DOHH2 (cell line): ENCODE data around the gene ADCY10.
"Not testable (repeated sequence)": the region's sequence is repeated elsewhere in the genome, so short reads cannot be mapped to it uniquely, and the experiment has no call there.

Experiments used
- H3F3A ChIP-seq: fragments of 200-600 bp; sonication (generic), shearing (Covaris generic); 2 replicates; pipeline ENCODE4 v1.6.0; 2016; ENCODE audit warnings: antibody characterized with exemption, mild to moderate bottlenecking; ENCODE audit not compliant: control insufficient read depth, insufficient read depth
- H3K27ac ChIP-seq: fragments of 200-600 bp; sonication (generic); 2 replicates; pipeline ENCODE4 v1.5.1; 2014; ENCODE audit warnings: low read depth, mild to moderate bottlenecking, low read length, moderate library complexity
- H3K27me3 ChIP-seq: fragments of 200-600 bp; sonication (generic); 2 replicates; pipeline ENCODE4 v1.6.1; 2014; ENCODE audit warnings: mild to moderate bottlenecking, low read length, mixed read lengths; ENCODE audit not compliant: control insufficient read depth
- H3K36me3 ChIP-seq: fragments of 200-600 bp; sonication (generic); 2 replicates; pipeline ENCODE4 v1.6.1; 2014; ENCODE audit warnings: mild to moderate bottlenecking, low read length, moderate library complexity, mixed read lengths; ENCODE audit not compliant: control insufficient read depth
- H3K4me1 ChIP-seq: fragments of 200-600 bp; sonication (generic); 2 replicates; pipeline ENCODE4 v1.6.1; 2014; ENCODE audit warnings: mild to moderate bottlenecking, low read length, mixed read lengths; ENCODE audit not compliant: control insufficient read depth
- H3K4me2 ChIP-seq: fragments of 200-600 bp; sonication (generic); 2 replicates; pipeline ENCODE4 v1.6.0; 2014; ENCODE audit warnings: mild to moderate bottlenecking, low read length, moderate library complexity
- H3K4me3 ChIP-seq: fragments of 200-600 bp; sonication (generic); 2 replicates; pipeline ENCODE4 v1.5.1; 2014; ENCODE audit warnings: mild to moderate bottlenecking, low read length, mixed read lengths
- H3K79me2 ChIP-seq: fragments of 200-600 bp; sonication (generic); 2 replicates; pipeline ENCODE4 v1.6.1; 2014; ENCODE audit warnings: mild to moderate bottlenecking, low read length, mixed read lengths; ENCODE audit not compliant: control insufficient read depth
- H3K9me2 ChIP-seq: fragments of 200-600 bp; sonication (generic); replicated peaks from 2 replicates; pipeline ENCODE4 v1.6.1; 2014; ENCODE audit warnings: mild to moderate bottlenecking, low read length, mixed read lengths; ENCODE audit not compliant: control insufficient read depth
- H3K9me3 ChIP-seq: fragments of 200-600 bp; sonication (generic); 2 replicates; pipeline ENCODE4 v1.6.1; 2014; ENCODE audit warnings: antibody characterized with exemption, low read length, mixed read lengths; ENCODE audit not compliant: control insufficient read depth, insufficient read depth
- H4K20me1 ChIP-seq: fragments of 200-600 bp; sonication (generic); 2 replicates; pipeline ENCODE4 v1.6.0; 2014; ENCODE audit warnings: low read depth, mild to moderate bottlenecking, antibody characterized with exemption, low read length, moderate library complexity; ENCODE audit not compliant: control insufficient read depth, insufficient read depth
- EZH2phosphoT487 ChIP-seq: fragments of 200-600 bp; sonication (generic); IDR thresholded peaks from 2 replicates; pipeline ENCODE4 v1.6.1; 2017; ENCODE audit warnings: borderline replicate concordance, mild to moderate bottlenecking, antibody characterized with exemption, low read length, moderate library complexity, mixed read lengths
- TF ChIP-seq, protein P1 (sequence below): fragments of 200-600 bp; sonication (generic); IDR thresholded peaks from one replicate; pipeline ENCODE4 v1.5.1; 2014; ENCODE audit warnings: antibody characterized with exemption, mild to moderate bottlenecking, low read depth, low read length; ENCODE audit not compliant: poor library complexity, severe bottlenecking

The ADCY10 gene

DNA sequence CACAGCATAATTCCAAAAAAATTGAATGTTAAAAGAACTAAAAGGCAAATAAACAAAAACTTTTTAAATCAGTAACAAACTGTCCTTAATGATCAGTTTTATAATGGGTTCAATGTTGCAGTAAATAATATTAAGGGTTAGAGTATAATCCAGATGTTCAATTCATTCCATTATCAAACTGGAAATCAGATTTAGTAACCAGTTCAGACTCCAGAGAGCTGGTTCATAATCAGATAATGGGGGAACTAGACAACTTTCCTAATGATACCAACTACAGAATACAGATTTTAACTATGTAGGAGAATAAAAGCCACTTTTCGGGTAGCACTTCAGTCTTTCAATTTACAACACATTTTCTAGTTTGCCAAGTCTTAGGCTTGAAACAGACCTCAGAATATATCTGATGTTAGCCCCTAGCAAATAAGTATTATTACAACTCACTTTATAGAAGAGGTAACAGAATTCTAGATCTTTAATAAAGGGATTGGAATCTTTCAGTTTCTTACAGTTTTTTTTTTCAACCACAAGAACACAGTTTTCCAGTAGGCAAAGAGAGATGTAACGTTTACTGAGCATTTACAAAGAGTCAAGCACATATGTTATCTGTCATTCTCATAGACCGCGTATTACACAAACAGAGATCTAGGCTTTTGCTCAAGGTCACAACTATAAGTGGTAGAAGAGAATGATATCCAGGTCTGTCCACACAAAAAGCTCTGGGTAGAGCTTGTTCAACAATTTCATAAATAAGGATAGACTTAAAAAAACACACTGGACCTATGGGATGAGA is 20.7 kb upstream of the ADCY10 start:
- Histone ChIP-seq H3K36me3 (peaks cover 6% of the 10 kb centered on the region; the same call in 1 of the 2 replicates), H3F3A (no peaks in the 10 kb centered on the region), H3K9me3 (no peaks in the 10 kb centered on the region), H3K4me1 (peaks cover 45% of the 10 kb centered on the region), H3K4me3 (peak overlapping the region; percentile 87), H3K4me2 (peak overlapping the region; percentile 85), H3K27me3 (no peaks in the 10 kb centered on the region), H3K27ac (peak overlapping the region; percentile 55), H3K79me2 (peaks cover 83% of the 10 kb centered on the region), H4K20me1 (no peaks in the 10 kb centered on the region), H3K9me2 (no peaks in the 10 kb centered on the region)
- TF ChIP-seq, protein P1, sequence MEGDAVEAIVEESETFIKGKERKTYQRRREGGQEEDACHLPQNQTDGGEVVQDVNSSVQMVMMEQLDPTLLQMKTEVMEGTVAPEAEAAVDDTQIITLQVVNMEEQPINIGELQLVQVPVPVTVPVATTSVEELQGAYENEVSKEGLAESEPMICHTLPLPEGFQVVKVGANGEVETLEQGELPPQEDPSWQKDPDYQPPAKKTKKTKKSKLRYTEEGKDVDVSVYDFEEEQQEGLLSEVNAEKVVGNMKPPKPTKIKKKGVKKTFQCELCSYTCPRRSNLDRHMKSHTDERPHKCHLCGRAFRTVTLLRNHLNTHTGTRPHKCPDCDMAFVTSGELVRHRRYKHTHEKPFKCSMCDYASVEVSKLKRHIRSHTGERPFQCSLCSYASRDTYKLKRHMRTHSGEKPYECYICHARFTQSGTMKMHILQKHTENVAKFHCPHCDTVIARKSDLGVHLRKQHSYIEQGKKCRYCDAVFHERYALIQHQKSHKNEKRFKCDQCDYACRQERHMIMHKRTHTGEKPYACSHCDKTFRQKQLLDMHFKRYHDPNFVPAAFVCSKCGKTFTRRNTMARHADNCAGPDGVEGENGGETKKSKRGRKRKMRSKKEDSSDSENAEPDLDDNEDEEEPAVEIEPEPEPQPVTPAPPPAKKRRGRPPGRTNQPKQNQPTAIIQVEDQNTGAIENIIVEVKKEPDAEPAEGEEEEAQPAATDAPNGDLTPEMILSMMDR: no peak
- TF ChIP-seq EZH2phosphoT487: no peak

DNA sequence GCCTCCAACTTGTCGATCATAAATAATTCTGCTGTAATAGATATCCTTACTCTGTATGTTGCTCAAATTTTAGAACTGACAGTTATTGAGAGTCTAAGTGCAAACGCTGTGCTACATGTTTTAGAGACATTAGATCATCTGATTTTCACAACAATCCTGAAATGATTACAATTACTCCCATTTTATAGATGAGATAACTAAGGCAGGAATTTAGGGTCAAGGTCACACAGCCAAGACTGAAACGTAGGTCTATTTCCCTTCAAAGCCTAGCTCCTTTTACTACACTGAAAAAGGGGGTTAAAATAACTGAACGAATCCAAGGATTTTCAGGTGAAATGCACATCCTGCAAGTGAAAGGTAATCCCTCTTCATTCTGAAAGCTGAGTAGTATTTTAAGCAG is 19.9 kb upstream of the ADCY10 start:
- Histone ChIP-seq H3K27ac (no peak overlapping the region), H3K4me3 (peak overlapping the region; percentile 87), H3K4me1 (peaks cover 53% of the 10 kb centered on the region), H3K27me3 (no peaks in the 10 kb centered on the region), H3K9me3 (no peaks in the 10 kb centered on the region), H3K36me3 (peaks cover 6% of the 10 kb centered on the region; the same call in 1 of the 2 replicates), H3K9me2 (no peaks in the 10 kb centered on the region), H3K79me2 (peaks cover 82% of the 10 kb centered on the region), H4K20me1 (no peaks in the 10 kb centered on the region), H3K4me2 (peak overlapping the region; percentile 85), H3F3A (no peaks in the 10 kb centered on the region)
- no peak for TF ChIP-seq EZH2phosphoT487
- TF ChIP-seq, protein P1: no peak

DNA sequence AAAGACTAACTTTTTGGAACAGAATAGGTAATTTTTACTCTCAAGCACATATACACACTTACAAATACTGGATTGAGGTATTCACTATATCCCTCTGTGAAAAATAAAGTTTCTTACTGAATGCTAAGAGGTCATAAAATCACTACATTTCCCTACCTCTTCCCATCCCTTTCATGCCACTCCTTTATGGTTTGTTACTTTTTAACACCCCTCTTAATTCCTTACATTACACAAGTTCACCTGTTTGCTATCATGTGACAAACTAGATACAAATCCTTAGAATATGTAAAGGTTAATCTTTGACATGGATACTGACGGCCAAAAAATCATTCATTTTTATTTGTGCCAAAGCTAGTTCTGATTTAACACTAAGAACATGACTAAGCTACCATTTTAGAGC is 15.8 kb upstream of the ADCY10 start:
- Histone ChIP-seq H3K4me2 (peak overlapping the region; percentile 22), H3K9me2 (no peaks in the 10 kb centered on the region), H3K4me1 (peaks cover 76% of the 10 kb centered on the region), H3K4me3 (no peak overlapping the region), H3K79me2 (peaks cover 88% of the 10 kb centered on the region), H3K27ac (no peak overlapping the region), H3K9me3 (no peaks in the 10 kb centered on the region), H3K36me3 (no peaks in the 10 kb centered on the region; the same call in 1 of the 2 replicates), H3K27me3 (no peaks in the 10 kb centered on the region), H4K20me1 (no peaks in the 10 kb centered on the region), H3F3A (no peaks in the 10 kb centered on the region)
- TF ChIP-seq EZH2phosphoT487: no peak
- TF ChIP-seq, protein P1: no peak

- not testable (repeated sequence) for H3K4me3 ChIP-seq, H3K4me2 ChIP-seq
- H3K79me2 ChIP-seq: peaks cover 80% of the 10 kb centered on the region
Observed at GRCh38 chr1:167928919-167929318, 15.0 kb upstream of the ADCY10 start.

More at GRCh38 chr1:167928919-167929318, 15.0 kb upstream of the ADCY10 start:
- H3K4me1 ChIP-seq: peaks cover 75% of the 10 kb centered on the region
- not testable (repeated sequence) for H3F3A ChIP-seq, H3K27me3 ChIP-seq, H3K9me3 ChIP-seq, H3K9me2 ChIP-seq, H3K27ac ChIP-seq, H4K20me1 ChIP-seq, H3K36me3 ChIP-seq
